HPDE6-E6E7 (cell line): ENCODE results near the gene GBX1.

ENCODE experiments used
- DNase-seq: peaks from one replicate; pipeline ENCODE4 v3.0.0; 2011; ENCODE audit warnings: missing footprints; ENCODE audit errors: extremely low spot score

Gene GBX1

DNA sequence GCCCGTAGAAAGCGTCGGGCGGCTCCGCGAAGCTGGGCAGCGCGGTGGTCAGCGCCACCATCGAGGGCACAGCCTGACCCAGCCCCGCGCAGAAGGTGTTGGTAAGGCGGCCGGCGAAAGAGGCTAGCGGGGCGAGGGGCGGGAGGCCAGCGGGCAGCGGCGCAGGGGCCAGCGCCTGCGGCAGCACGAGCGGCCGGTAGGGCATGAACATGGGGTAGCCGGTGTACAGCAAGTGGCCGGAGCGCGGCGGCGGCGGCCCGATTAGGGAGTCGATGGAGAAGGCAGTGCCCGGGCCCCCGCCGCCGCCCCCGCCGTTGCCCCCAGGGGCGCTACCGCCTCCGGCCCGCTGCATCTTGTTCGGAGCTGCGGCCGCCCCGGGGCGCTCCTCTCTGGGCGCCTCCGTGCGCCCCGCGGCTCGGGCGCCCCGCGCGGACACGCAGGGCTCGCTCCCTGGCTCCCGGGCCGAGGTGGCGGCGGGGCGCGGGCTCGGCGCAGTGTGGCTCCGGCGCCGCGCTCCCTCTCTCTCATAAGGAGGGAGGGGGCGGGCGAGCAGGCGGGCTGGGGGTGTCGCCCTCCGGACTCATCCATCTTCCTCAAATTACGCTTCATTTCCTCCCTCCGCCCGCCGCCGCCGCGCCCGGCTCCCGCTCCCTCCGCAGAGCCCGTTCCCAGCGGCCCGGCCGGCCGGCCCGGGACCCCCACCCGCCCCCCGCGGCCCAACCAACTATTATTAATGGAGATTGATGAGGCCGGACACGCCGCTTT, at the start of gene GBX1:
Gene GBX1, minus strand, starts transcription at position 498 of the 765 bp plus-strand sequence. Its CDS starts 146 bp downstream, at position 352.
- DNase-seq, result no peak

GRCh38 chr7:151215396-151215795, 47.9 kb upstream of the GBX1 start:
- DNase-seq, result no peak

DNA sequence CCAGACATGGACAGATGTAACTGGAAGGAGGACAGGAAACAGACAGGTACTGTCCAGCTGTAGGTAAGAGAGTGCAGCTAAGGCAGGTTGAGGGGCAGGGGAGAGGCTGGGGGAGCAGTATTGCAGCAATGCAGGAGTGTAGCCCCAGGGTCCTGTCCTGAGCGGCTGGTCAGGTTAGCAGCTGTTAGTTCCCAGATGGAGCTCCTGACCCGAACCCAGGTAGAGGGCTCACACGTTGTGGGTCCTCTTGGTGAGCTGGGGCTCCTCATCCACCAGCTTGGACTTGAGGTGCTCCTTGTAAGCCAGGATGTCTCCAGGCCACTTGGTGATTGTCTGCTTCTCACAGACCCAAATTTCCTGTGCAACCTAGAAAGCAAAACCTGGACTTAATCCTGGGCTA, 46.3 kb upstream of the GBX1 start:
- DNase-seq, result no peak

- no peak for DNase-seq
These were observed 45.1 kb upstream of the GBX1 start for GRCh38 chr7:151212626-151213025.

DNA sequence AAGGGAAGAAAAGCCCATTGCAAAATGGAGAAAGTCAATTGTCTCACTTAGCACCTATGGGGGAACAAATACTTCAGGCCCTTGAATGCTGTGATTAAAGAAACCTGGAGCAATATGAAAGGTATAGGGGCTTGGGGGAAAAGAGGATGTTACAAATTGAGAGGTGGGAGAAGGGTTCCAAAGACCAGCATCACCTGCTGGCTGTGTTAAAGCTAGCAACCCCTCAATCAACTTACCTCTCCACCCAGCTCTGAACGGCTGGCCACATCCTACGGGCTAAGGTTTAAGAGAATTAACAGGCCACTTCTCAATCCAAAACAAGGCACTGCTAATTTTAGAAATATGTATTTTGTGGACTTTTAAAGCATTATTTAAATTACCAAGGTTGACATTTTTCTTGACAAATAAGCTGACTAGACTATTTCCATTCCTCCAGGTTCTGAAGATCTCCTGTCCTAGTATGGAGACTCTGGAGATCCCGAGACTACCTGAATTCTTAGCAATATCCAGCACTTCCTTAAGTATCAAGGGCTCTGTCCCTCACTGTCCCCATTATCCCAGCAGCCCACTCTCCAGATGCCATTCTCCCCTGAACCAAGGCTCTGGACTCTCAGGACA, 43.8 kb upstream of the GBX1 start:
- no peak for DNase-seq

DNA sequence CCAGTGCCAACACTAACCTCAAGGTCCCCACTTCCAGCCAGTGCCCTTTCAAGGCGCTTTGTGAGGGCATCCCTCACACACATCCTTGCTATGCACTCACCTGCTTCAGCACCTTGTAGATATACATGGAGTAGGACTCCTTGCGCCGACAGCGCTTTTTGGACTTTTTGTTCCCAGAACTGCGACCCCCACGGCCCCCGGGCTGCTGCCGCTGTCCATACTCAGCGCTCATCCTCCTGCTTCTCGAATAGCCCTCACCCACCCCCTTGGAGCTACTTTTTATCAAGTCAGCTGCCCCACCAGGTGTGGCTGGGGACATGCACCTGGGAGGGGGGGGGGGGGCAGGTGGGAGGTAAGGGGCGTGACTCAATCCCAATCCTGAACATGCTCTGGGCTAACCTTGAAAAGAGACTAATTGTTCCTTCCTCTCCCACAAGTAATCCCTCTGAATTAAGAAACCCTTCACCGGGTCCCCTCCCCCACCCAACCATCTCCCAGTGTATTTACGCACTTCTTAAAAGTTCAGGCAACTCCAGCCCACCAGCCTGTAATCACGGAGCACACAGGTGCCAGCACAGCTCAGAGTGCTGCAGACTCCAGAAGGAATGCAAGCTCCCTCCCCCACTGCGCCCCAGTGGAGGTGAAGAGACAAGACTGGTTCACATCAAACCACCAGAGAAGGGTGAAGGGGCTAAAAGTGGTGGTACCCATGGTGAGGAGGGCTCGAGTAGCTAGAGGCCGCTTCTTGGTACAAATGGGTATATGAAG, 42.8 kb upstream of the GBX1 start, which contains the start of gene H2BK1:
Gene H2BK1, minus strand, starts transcription at position 402 of the 768 bp plus-strand sequence. Its CDS starts 170 bp downstream, at position 232.
- DNase-seq, result no peak

GRCh38 chr7:151209588-151209987, 42.1 kb upstream of the GBX1 start:
- no peak for DNase-seq

- no peak for DNase-seq
These were observed 40.9 kb upstream of the GBX1 start for GRCh38 chr7:151208253-151208862.

GRCh38 chr7:151207804-151208203, 40.3 kb upstream of the GBX1 start:
- no peak for DNase-seq

DNA sequence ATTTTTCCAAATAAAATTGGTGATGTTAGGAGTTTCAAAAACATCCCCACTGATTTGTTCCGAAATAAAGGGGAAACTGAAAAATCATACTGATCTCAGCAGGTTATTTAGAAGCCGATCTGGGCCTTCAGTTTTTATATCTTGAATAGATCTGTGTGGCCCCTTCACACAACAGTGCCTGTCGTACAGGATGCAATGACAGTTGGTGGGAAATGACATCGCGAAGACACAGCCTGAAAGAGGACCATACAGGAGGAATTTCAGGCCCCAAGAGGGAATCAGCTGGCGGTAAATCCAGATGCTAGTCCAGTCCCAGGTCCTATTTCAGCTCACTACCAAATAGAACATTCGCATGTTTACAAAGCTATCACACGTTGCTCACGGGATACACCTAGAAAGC, 39.8 kb upstream of the GBX1 start:
- DNase-seq, result no peak

GRCh38 chr7:151206914-151207313, 39.4 kb upstream of the GBX1 start:
- no peak for DNase-seq

DNA sequence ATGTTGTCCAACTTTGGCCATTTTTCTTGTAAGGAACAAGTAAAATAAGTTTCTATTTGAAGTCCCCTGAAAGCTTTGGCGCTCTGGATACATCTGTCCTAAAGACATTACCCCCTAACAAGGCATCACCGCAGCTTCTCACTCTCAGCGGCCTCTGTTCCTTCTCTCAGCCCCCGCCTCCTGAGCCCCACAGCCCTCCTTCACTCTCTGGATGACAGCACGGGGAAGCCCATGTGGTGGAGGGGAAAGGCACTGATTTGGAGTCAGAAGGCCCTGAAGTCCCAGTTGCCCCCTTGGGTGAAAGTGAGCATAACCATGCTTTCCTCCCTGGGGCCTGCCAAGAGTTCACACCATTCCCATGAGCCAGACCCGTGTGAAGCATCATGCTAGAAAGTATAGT, 38.2 kb upstream of the GBX1 start:
- no peak for DNase-seq

GRCh38 chr7:151204383-151205032, 37.0 kb upstream of the GBX1 start:
- DNase-seq, result no peak

- no peak for DNase-seq
These were observed 35.3 kb upstream of the GBX1 start for GRCh38 chr7:151202836-151203235.

DNA sequence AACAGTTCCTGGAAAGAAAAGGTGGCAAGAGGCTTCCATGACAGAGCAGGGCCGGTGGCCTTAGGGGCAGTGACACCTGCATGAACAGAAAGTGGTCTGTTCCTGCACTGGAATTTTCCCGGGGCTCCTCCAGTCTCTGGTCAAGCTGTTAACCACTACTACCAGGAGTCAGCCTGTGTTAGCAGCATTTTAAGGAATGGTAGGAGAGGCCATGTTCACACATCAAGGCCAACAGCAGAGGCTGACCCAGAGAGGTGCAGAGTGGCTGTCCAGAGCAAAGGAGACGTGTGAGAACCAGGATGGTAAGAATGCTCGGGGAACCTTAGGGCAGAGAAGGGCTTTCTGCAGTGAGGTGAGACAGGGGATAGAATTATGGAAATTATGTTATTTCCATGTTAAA, 34.3 kb upstream of the GBX1 start:
- no peak for DNase-seq

DNA sequence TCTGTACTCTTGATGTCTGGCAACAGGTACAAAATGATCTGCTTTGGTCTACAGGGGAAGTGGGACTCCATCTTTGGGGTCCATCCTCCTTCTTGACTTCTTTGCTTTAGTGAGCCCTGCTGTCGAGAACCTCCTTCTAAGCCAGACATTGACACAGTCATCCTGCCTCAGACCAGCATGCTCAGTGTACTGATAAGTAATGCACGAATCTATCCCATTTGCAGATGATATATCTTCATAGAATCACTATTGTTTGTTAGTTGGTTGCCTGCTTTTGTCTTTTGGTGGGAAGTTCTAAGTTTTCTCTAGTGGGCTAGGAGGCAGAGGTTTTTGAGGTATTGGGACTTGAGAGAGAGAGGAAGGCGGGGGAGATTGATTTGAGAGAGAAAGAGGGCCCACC, 33.9 kb upstream of the GBX1 start:
- DNase-seq, result no peak

- DNase-seq, result no peak
These were observed 31.7 kb upstream of the GBX1 start for GRCh38 chr7:151198945-151199848.

DNA sequence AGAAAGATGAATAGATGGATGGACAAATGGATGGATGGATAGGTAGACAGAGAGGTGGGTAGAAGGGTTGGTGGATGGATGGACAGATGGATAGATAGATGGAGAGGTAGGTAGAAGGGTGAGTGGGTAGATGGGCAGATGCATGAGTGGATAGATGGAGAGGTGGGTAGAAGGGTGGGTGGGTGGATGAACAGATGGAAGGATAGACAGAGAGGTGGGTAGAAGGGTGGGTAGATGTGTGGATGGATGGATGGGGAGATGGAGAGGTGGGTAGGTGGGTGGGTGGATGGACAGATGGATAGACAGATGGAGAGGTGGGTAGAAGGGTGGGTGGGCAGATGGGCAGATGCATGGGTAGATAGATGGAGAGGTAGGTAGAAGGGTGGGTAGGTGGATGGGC, 30.4 kb upstream of the GBX1 start:
- DNase-seq, result no peak

GRCh38 chr7:151195616-151196450, 28.3 kb upstream of the GBX1 start:
- no peak for DNase-seq

GRCh38 chr7:151194188-151194587, 26.7 kb upstream of the GBX1 start:
- DNase-seq, result no peak
